K562 (cell line): ENCODE data around the gene LRRC7. TPM values are rescaled to one million over a fixed set of nuclear protein-coding genes. Genes with fewer than 3 reads are reported as not detected.
A peak's percentile ranks its signal among the peaks of the same experiment; 100 is the strongest.

Experiments
- ATAC-seq: fragments of 200-7000 bp; cut with Tn5 transposase; 3 replicates; pipeline ENCODE4 v1.9.1; 2020; ENCODE audit warnings: moderate library complexity
- BruUV-seq: library from RNA; stranded (reverse); fragments of 400-500 nt; replicated peaks from 2 replicates; lab custom pipeline; 2021; lab: Mats Ljungman, UMichigan
- CTCF ChIA-PET: fragments of 300-600 bp; formaldehyde crosslinking; extraction: SDS; loops from one replicate; lab custom pipeline; 2021; ENCODE audit warnings: low intra/inter-chr PET ratio; lab: Yijun Ruan, JAX
- POLR2A ChIA-PET: fragments of 300-600, 350-650 bp; sonication (Branson Sonifier 250); formaldehyde crosslinking; extraction: SDS; loops from one replicate; lab custom pipeline; 2021; ENCODE audit warnings: antibody characterized with exemption, inconsistent platforms; lab: Yijun Ruan, JAX
- DNase-seq, 4 experiments: peaks; one replicate each; pipeline versions ENCODE4 v3.0.0 to v3.0.0-alpha.2; 2011 to 2018; ENCODE audit warnings: low spot score in 3 of 4, mixed read lengths in 3 of 4; ENCODE audit errors: extremely low read depth in 1 of 4
- FAIRE-seq: peaks from 2 replicates; lab custom pipeline; 2011; peaks lifted over from hg19 to GRCh38; lab: Jason Lieb, UNC
- H2AFZ ChIP-seq: 2 replicates; pipeline ENCODE4 v1.6.0; 2011; ENCODE audit warnings: low read depth, low read length, control low read depth, inconsistent platforms
- H3K27ac ChIP-seq: fragments of 200-600 bp; 3 replicates; pipeline ENCODE4 v1.8.0; 2011; ENCODE audit warnings: low read depth, mild to moderate bottlenecking, control low read depth, inconsistent platforms, low read length, moderate library complexity, mixed read lengths; ENCODE audit errors: extremely low read depth
- H3K27me3 ChIP-seq, 2 experiments: fragments of 300-600 bp in 1 of 2; 2 replicates in 1 of 2; 3 replicates in 1 of 2; pipeline versions ENCODE4 v1.6.0 to v1.8.0; 2011; ENCODE audit warnings: inconsistent platforms in 2 of 2, low read length in 2 of 2, mild to moderate bottlenecking in 1 of 2, mixed read lengths in 1 of 2, moderate library complexity in 1 of 2; ENCODE audit not compliant: control insufficient read depth in 2 of 2, insufficient read depth in 2 of 2
- H3K36me3 ChIP-seq: fragments of 300-600 bp; 3 replicates; pipeline ENCODE4 v1.8.0; 2011; ENCODE audit warnings: mild to moderate bottlenecking, low read length, inconsistent platforms; ENCODE audit not compliant: control insufficient read depth, insufficient read depth
- H3K4me1 ChIP-seq, 2 experiments: fragments of 200-600 bp in 1 of 2; replicated peaks in 1 of 2; 2 replicates in 1 of 2; 3 replicates in 1 of 2; pipeline versions ENCODE4 v1.5.1 to v1.8.0; 2011; ENCODE audit warnings: inconsistent platforms in 2 of 2, low read length in 2 of 2, mild to moderate bottlenecking in 1 of 2, mixed read lengths in 1 of 2, moderate library complexity in 1 of 2; ENCODE audit not compliant: control insufficient read depth in 2 of 2, insufficient read depth in 2 of 2
- H3K4me2 ChIP-seq: 2 replicates; pipeline ENCODE4 v1.6.1; 2011; ENCODE audit warnings: low read length, control low read depth, inconsistent platforms, mixed read lengths; ENCODE audit not compliant: insufficient read depth
- H3K4me3 ChIP-seq: fragments of 200-600 bp; sonication (generic), shearing (Covaris generic); 2 replicates; pipeline ENCODE4 v1.5.1; 2016; ENCODE audit warnings: control low read depth, inconsistent platforms
- H3K79me2 ChIP-seq: fragments of 200-600 bp; 3 replicates; pipeline ENCODE4 v1.8.0; 2011; ENCODE audit warnings: low read length, inconsistent platforms; ENCODE audit not compliant: control insufficient read depth, insufficient read depth
- H3K9ac ChIP-seq, 2 experiments: 2 replicates each; pipeline versions ENCODE4 v1.6.0 to v1.6.1; 2011; ENCODE audit warnings: low read depth in 2 of 2, low read length in 2 of 2, control low read depth in 1 of 2, inconsistent platforms in 1 of 2, mild to moderate bottlenecking in 1 of 2, mixed read lengths in 1 of 2; ENCODE audit not compliant: insufficient read depth in 1 of 2
- H3K9me1 ChIP-seq: one replicate; pipeline ENCODE4 v1.6.0; 2011; ENCODE audit warnings: inconsistent platforms, mild to moderate bottlenecking, low read length, moderate library complexity; ENCODE audit not compliant: control insufficient read depth, insufficient read depth
- H3K9me3 ChIP-seq: replicated peaks from 2 replicates; pipeline ENCODE4 v1.5.1; 2011; ENCODE audit warnings: low read depth, low read length, inconsistent platforms; ENCODE audit not compliant: control insufficient read depth, insufficient read depth
- H4K20me1 ChIP-seq: replicated peaks from 2 replicates; pipeline ENCODE4 v1.6.1; 2011; ENCODE audit warnings: low read length, inconsistent platforms, mixed read lengths; ENCODE audit not compliant: control insufficient read depth, insufficient read depth
- NFATC3 ChIP-seq: fragments of 450-650 bp; IDR thresholded peaks from 2 replicates; pipeline ENCODE4 v1.6.1; 2017; ENCODE audit warnings: mild to moderate bottlenecking
- POLR2G ChIP-seq: fragments of 200-400 bp; formaldehyde crosslinking; IDR thresholded peaks from 2 replicates; pipeline ENCODE4 v1.6.1; 2017; ENCODE audit warnings: low read depth, mild to moderate bottlenecking, antibody characterized with exemption, low read length, moderate library complexity
- TARDBP ChIP-seq: fragments of 450-650 bp; IDR thresholded peaks from 2 replicates; pipeline ENCODE4 v1.6.1; 2016
- ZFPM2 ChIP-seq: fragments of 250-450 bp; sonication (Bioruptor Pico); IDR thresholded peaks from 2 replicates; pipeline ENCODE4 v1.5.1; 2022; ENCODE audit warnings: mild to moderate bottlenecking
- ZFX ChIP-seq: sonication (generic); formaldehyde crosslinking; IDR thresholded peaks from 2 replicates; pipeline ENCODE4 v1.8.0; 2022; ENCODE audit warnings: mild to moderate bottlenecking, missing genetic modification reagents, moderate library complexity
- WGBS: fragments of 100-300 bp; shearing (Covaris generic); methylation state at CpG from one replicate; pipeline ENCODE4 v1.1.6; 2016; ENCODE audit warnings: low coverage, mixed read lengths; ENCODE audit not compliant: insufficient coverage; ENCODE audit errors: missing lambda C conversion rate; 5-methylcytosine and 5-hydroxymethylcytosine counted together
- in situ Hi-C: fragments of 300-500 bp; cut with MboI; formaldehyde crosslinking; loops from 4 replicates; pipeline ENCODE4 v1.15.0; 2018; ENCODE audit warnings: inconsistent platforms, mixed read lengths
- intact Hi-C: fragments of 100-400 bp; cut with micrococcal nuclease; formaldehyde crosslinking; loops from 2 replicates; pipeline ENCODE4 v1.14.2; 2022
- polyA plus RNA-seq, 8 experiments: library from polyadenylated mRNA; depleted of rRNA in 4 of 8; stranded (reverse) in 5 of 8; unstranded in 3 of 8; fragments of >200 nt; fragmentation: Nextera tagmentation in 2 of 8; fragmentation: Illumina TruSeq in 1 of 8; extraction: Ambion mirVana in 2 of 8; extraction: Trizol in 1 of 8; gene quantifications; 2 replicates each; pipeline versions ENCODE4 v1.2.1 to v1.2.3, GENCODE V29; 2011 to 2014; ENCODE audit warnings: inconsistent platforms in 1 of 8, missing spikeins in 1 of 8
- total RNA-seq, 7 experiments: library from RNA; depleted of rRNA in 6 of 7; stranded (reverse); fragments of >200 nt in 6 of 7; fragmentation: Illumina TruSeq in 2 of 7; extraction: Trizol in 2 of 7; gene quantifications; 2 replicates each; pipeline versions ENCODE4 v1.2.1 to v1.2.3, GENCODE V29; 2011 to 2021; ENCODE audit warnings: low replicate concordance in 1 of 7
- TF ChIP-seq, protein P1 (sequence below): fragments of 200-800 bp; sonication (Bioruptor generic); IDR thresholded peaks from 2 replicates; pipeline ENCODE4 v1.6.1; 2016; ENCODE audit warnings: missing genetic modification characterization, missing compliant biosample characterization
- TF ChIP-seq, protein P2 (sequence below): fragments of 450-650 bp; IDR thresholded peaks from 2 replicates; pipeline ENCODE4 v1.6.1; 2016

LRRC7 gene
- total and polyA plus RNA-seq, 9 of the 15 experiments (the other 6 are each of a cell fraction or from before 2014, with no cell fraction given): 0.09 to 0.94 (median 0.49) TPM

DNA sequence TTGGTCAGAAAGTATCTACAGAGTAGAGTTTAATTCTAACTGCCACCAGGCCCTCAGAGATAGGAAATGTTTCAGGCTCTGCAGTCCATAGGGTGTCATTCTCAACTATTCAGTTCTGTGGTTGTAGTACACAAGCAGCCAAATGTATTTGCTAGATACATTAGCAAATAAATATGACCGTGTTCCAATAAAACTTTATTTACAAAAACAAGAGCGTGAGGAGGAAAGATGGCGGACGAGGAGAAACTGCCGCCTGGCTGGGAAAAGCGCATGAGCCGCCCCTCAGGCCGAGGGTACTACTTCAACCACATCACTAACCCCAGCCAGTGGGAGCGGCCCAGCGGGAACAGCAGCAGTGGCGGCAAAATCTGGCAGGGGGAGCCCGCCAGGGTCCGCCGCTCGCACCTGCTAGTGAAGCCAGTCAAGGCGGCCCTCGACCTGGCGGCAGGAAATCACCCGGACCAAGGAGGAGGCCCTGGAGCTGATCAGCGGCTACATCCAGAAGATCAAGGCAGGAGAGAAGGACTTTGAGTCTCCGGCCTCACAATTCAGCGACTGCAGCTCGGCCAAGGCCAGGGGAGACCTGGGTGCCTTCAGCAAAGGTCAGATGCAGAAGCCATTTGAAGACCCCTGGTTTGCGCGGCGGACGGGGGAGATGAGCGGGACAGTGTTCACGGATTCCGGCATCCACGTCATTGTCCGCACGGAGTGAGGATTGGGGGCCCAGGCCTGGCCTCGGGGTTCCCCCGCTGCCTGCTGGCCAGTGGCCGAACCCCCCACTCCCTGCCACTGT, 351.6 kb downstream of the LRRC7 start (continued):
- TF ChIP-seq, protein P1, sequence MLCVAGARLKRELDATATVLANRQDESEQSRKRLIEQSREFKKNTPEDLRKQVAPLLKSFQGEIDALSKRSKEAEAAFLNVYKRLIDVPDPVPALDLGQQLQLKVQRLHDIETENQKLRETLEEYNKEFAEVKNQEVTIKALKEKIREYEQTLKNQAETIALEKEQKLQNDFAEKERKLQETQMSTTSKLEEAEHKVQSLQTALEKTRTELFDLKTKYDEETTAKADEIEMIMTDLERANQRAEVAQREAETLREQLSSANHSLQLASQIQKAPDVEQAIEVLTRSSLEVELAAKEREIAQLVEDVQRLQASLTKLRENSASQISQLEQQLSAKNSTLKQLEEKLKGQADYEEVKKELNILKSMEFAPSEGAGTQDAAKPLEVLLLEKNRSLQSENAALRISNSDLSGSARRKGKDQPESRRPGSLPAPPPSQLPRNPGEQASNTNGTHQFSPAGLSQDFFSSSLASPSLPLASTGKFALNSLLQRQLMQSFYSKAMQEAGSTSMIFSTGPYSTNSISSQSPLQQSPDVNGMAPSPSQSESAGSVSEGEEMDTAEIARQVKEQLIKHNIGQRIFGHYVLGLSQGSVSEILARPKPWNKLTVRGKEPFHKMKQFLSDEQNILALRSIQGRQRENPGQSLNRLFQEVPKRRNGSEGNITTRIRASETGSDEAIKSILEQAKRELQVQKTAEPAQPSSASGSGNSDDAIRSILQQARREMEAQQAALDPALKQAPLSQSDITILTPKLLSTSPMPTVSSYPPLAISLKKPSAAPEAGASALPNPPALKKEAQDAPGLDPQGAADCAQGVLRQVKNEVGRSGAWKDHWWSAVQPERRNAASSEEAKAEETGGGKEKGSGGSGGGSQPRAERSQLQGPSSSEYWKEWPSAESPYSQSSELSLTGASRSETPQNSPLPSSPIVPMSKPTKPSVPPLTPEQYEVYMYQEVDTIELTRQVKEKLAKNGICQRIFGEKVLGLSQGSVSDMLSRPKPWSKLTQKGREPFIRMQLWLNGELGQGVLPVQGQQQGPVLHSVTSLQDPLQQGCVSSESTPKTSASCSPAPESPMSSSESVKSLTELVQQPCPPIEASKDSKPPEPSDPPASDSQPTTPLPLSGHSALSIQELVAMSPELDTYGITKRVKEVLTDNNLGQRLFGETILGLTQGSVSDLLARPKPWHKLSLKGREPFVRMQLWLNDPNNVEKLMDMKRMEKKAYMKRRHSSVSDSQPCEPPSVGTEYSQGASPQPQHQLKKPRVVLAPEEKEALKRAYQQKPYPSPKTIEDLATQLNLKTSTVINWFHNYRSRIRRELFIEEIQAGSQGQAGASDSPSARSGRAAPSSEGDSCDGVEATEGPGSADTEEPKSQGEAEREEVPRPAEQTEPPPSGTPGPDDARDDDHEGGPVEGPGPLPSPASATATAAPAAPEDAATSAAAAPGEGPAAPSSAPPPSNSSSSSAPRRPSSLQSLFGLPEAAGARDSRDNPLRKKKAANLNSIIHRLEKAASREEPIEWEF (CRISPR knock-in tag): no peak

DNA sequence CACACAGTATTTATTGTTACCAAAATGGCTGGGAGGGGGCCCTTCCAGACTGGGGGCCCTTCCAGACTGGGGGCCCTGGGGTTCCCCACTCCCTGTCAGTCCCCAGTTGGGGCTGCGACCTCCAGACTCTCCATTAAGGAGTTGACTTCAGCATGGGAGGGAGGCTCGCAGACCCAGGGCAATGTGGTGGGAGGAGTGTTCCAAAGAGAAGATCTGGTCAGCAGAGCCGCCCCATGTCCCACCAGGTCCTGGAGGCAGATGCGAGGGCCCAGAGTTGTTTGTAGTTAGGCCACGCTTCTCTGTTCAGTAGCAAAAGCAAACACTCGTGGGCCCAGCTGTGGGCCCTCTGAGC, 352.2 kb downstream of the LRRC7 start:
- Histone ChIP-seq H2AFZ (no peak overlapping the region), H3K9ac (no peak overlapping the region), H3K4me3 (no peak overlapping the region), H3K27ac (no peak overlapping the region), H4K20me1 (no peaks in the 10 kb centered on the region), H3K4me1 (peaks cover 0 to 7% of the 10 kb centered on the region in 2 experiments; a peak in 2 of 5 replicates), H3K9me1 (no peaks in the 10 kb centered on the region), H3K79me2 (no peaks in the 10 kb centered on the region), H3K36me3 (no peaks in the 10 kb centered on the region), H3K4me2 (no peak overlapping the region), H3K9me3 (no peaks in the 10 kb centered on the region), H3K27me3 (no peaks in the 10 kb centered on the region)
- intact Hi-C loops (no loop called here), in situ Hi-C loops (no loop called here)
- no TSS peak for BruUV-seq
- POLR2A ChIA-PET: no interaction called here
- ATAC-seq (peak; percentile 42; the same call in 2 of the 3 replicates), DNase-seq (no peak)
- CTCF ChIA-PET: no interaction called here
- WGBS: 16% methylated on average over 5 of the region's 6 CpGs
- TF ChIP-seq POLR2G: no peak
- TF ChIP-seq ZFPM2: no peak
- TF ChIP-seq TARDBP: no peak
- TF ChIP-seq, protein P2, sequence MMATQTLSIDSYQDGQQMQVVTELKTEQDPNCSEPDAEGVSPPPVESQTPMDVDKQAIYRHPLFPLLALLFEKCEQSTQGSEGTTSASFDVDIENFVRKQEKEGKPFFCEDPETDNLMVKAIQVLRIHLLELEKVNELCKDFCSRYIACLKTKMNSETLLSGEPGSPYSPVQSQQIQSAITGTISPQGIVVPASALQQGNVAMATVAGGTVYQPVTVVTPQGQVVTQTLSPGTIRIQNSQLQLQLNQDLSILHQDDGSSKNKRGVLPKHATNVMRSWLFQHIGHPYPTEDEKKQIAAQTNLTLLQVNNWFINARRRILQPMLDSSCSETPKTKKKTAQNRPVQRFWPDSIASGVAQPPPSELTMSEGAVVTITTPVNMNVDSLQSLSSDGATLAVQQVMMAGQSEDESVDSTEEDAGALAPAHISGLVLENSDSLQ: no peak
- no peak for TF ChIP-seq ZFX
- no peak for TF ChIP-seq NFATC3
- TF ChIP-seq, all 486 proteins: peak for 0
- no peak for FAIRE-seq
